AG09309 (cell line): ENCODE measurements around the gene CST5.
"Not testable (repeated sequence)": the region's sequence is repeated elsewhere in the genome, so short reads cannot be mapped to it uniquely, and the experiment has no call there.

Experiments used
- DNase-seq: peaks from one replicate; pipeline ENCODE4 v3.0.0-alpha.2; 2010; ENCODE audit warnings: low read depth
- H3K4me3 ChIP-seq: 2 replicates; pipeline ENCODE4 v1.5.1; 2011; ENCODE audit warnings: mild to moderate bottlenecking, low read depth, low read length, moderate library complexity; ENCODE audit not compliant: control insufficient read depth
- CTCF ChIP-seq: IDR thresholded peaks from 2 replicates; pipeline ENCODE4 v1.5.1; 2011; ENCODE audit warnings: mild to moderate bottlenecking, low read depth, low read length, inconsistent platforms; ENCODE audit not compliant: insufficient read depth, control insufficient read depth; ENCODE audit errors: missing control alignments

CST5 gene

GRCh38 chr20:23878787-23879186 lies 761 bp downstream of the CST5 start:
- no peak for DNase-seq
- TF ChIP-seq CTCF = no peak

GRCh38 chr20:23878016-23878542 lies 1.5 kb downstream of the CST5 start:
- not testable (repeated sequence) for H3K4me3 ChIP-seq, DNase-seq

More at GRCh38 chr20:23878787-23879186, 761 bp downstream of the CST5 start:
- H3K4me3 ChIP-seq = no peak overlapping the region

- H3K4me3 ChIP-seq = no peak overlapping the region
- no peak for DNase-seq
- no peak for TF ChIP-seq CTCF
These were observed 2.0 kb downstream of the CST5 start for GRCh38 chr20:23877524-23877923.

GRCh38 chr20:23875606-23876237 lies 3.8 kb downstream of the CST5 start:
- DNase-seq = no peak
- H3K4me3 ChIP-seq = no peak overlapping the region
- TF ChIP-seq CTCF = no peak

- no peak overlapping the region for H3K4me3 ChIP-seq
- DNase-seq = no peak
- no peak for TF ChIP-seq CTCF
These were observed 4.8 kb downstream of the CST5 start for GRCh38 chr20:23874747-23875146.

- TF ChIP-seq CTCF = no peak
- DNase-seq = no peak
- no peak overlapping the region for H3K4me3 ChIP-seq
These were observed 6.1 kb downstream of the CST5 start for GRCh38 chr20:23873370-23874015.

GRCh38 chr20:23872065-23872464 lies 7.5 kb downstream of the CST5 start:
- H3K4me3 ChIP-seq = no peak overlapping the region
- DNase-seq = no peak
- TF ChIP-seq CTCF = no peak
